HepG2 (cell line): ENCODE measurements around the gene RNF125. TPM values are rescaled to one million over a fixed set of nuclear protein-coding genes. Genes with fewer than 3 reads are reported as not detected.

ENCODE experiments used
- AGO1 ChIP-seq: fragments of 200-400 bp; formaldehyde crosslinking; IDR thresholded peaks from 2 replicates; pipeline ENCODE4 v1.6.1; 2017; ENCODE audit warnings: mild to moderate bottlenecking, low read depth, low read length, moderate library complexity; ENCODE audit not compliant: poor library complexity, severe bottlenecking
- GMEB2 ChIP-seq: IDR thresholded peaks from 2 replicates; pipeline ENCODE4 v1.6.1; 2016; ENCODE audit warnings: missing biosample characterization, missing genetic modification reagents, low read depth
- HNF4A ChIP-seq: sonication (generic); formaldehyde crosslinking; IDR thresholded peaks from 2 replicates; pipeline ENCODE4 v1.4.0; 2020; ENCODE audit warnings: missing genetic modification reagents
- HOXD1 ChIP-seq: sonication (generic); formaldehyde crosslinking; IDR thresholded peaks from 2 replicates; pipeline ENCODE4 v1.5.0; 2020; ENCODE audit warnings: missing genetic modification reagents
- KLF16 ChIP-seq, 2 experiments: sonication (generic) in 1 of 2; formaldehyde crosslinking in 1 of 2; IDR thresholded peaks; 2 replicates each; pipeline versions ENCODE4 v1.6.1 to v1.8.0; 2016 to 2023; ENCODE audit warnings: missing genetic modification reagents in 2 of 2, missing compliant biosample characterization in 1 of 2
- NR3C1 ChIP-seq: sonication (generic); formaldehyde crosslinking; IDR thresholded peaks from 2 replicates; pipeline ENCODE4 v1.4.0; 2020; ENCODE audit warnings: missing genetic modification reagents
- THAP7 ChIP-seq: sonication (generic); formaldehyde crosslinking; IDR thresholded peaks from 2 replicates; pipeline ENCODE4 v1.8.1; 2023; ENCODE audit warnings: mild to moderate bottlenecking, missing genetic modification reagents
- UBTF ChIP-seq: sonication (generic); formaldehyde crosslinking; IDR thresholded peaks from 2 replicates; pipeline ENCODE4 v1.4.0; 2020; ENCODE audit warnings: mild to moderate bottlenecking, missing genetic modification reagents
- ZNF138 ChIP-seq: sonication (generic); formaldehyde crosslinking; IDR thresholded peaks from 2 replicates; pipeline ENCODE4 v1.5.0; 2020; ENCODE audit warnings: mild to moderate bottlenecking, low read depth, missing genetic modification reagents
- ZNF556 ChIP-seq: sonication (generic); formaldehyde crosslinking; IDR thresholded peaks from 2 replicates; pipeline ENCODE4 v1.4.0; 2020; ENCODE audit warnings: mild to moderate bottlenecking, missing genetic modification reagents, borderline replicate concordance
- ZNF773 ChIP-seq: sonication (generic); formaldehyde crosslinking; IDR thresholded peaks from 2 replicates; pipeline ENCODE4 v1.4.0; 2020; ENCODE audit warnings: missing genetic modification reagents, borderline replicate concordance
- ZNF777 ChIP-seq: sonication (generic); formaldehyde crosslinking; IDR thresholded peaks from 2 replicates; pipeline ENCODE4 v1.4.0; 2020; ENCODE audit warnings: missing genetic modification reagents
- polyA plus RNA-seq, 8 experiments: library from polyadenylated mRNA; depleted of rRNA in 3 of 8; stranded (reverse) in 7 of 8; unstranded in 1 of 8; fragments of >200 nt; fragmentation: Illumina TruSeq in 4 of 8; extraction: Trizol in 4 of 8; gene quantifications; 2 replicates each; pipeline versions ENCODE4 v1.2.1 to v1.2.3, GENCODE V29; 2011 to 2016; ENCODE audit warnings: low read depth in 4 of 8, missing spikeins in 1 of 8, mixed read lengths in 1 of 8; ENCODE audit not compliant: insufficient read depth in 1 of 8
- total RNA-seq, 5 experiments: library from RNA; depleted of rRNA; stranded (reverse); fragments of >200 nt; fragmentation: Illumina TruSeq; extraction: Trizol; gene quantifications; 2 replicates each; pipeline ENCODE4 v1.2.3, GENCODE V29; 2016; ENCODE audit warnings: low read depth in 1 of 5
- TF ChIP-seq, protein P1 (sequence below), 2 experiments: fragments of 450-650 bp in 1 of 2; sonication (generic) in 1 of 2; formaldehyde crosslinking in 1 of 2; IDR thresholded peaks; 2 replicates each; pipeline versions ENCODE4 v1.6.1 to v1.8.0; 2016 to 2022; ENCODE audit warnings: antibody characterized with exemption in 1 of 2, mild to moderate bottlenecking in 1 of 2, missing genetic modification reagents in 1 of 2

Gene RNF125
- total and polyA plus RNA-seq, 2 of the 13 experiments (the other 11 are each of a cell fraction or from before 2014, with no cell fraction given) = 0.58 to 1.8 TPM

- TF ChIP-seq GMEB2 (CRISPR knock-in tag) = no peak
- no peak for TF ChIP-seq HOXD1 (CRISPR knock-in tag)
- TF ChIP-seq, protein P1, sequence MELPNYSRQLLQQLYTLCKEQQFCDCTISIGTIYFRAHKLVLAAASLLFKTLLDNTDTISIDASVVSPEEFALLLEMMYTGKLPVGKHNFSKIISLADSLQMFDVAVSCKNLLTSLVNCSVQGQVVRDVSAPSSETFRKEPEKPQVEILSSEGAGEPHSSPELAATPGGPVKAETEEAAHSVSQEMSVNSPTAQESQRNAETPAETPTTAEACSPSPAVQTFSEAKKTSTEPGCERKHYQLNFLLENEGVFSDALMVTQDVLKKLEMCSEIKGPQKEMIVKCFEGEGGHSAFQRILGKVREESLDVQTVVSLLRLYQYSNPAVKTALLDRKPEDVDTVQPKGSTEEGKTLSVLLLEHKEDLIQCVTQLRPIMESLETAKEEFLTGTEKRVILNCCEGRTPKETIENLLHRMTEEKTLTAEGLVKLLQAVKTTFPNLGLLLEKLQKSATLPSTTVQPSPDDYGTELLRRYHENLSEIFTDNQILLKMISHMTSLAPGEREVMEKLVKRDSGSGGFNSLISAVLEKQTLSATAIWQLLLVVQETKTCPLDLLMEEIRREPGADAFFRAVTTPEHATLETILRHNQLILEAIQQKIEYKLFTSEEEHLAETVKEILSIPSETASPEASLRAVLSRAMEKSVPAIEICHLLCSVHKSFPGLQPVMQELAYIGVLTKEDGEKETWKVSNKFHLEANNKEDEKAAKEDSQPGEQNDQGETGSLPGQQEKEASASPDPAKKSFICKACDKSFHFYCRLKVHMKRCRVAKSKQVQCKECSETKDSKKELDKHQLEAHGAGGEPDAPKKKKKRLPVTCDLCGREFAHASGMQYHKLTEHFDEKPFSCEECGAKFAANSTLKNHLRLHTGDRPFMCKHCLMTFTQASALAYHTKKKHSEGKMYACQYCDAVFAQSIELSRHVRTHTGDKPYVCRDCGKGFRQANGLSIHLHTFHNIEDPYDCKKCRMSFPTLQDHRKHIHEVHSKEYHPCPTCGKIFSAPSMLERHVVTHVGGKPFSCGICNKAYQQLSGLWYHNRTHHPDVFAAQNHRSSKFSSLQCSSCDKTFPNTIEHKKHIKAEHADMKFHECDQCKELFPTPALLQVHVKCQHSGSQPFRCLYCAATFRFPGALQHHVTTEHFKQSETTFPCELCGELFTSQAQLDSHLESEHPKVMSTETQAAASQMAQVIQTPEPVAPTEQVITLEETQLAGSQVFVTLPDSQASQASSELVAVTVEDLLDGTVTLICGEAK (IDR thresholded peaks at IDR 0.05) = no peak
- TF ChIP-seq, protein P1 (CRISPR knock-in tag; IDR thresholded peaks at IDR 0.05) = peak; percentile 58; the same call in 1 of the 2 replicates
- TF ChIP-seq HNF4A (CRISPR knock-in tag) = no peak; the same call in 1 of the 2 replicates
- 0 out of 2 replicates have a peak, but pooled peaks have one; percentile 41 for TF ChIP-seq ZNF138
- peak; percentile 95 for TF ChIP-seq ZNF777
- TF ChIP-seq UBTF = peak; percentile 99
- TF ChIP-seq THAP7 = peak; percentile 78; the same call in 1 of the 2 replicates
- no peak for TF ChIP-seq NR3C1 (CRISPR knock-in tag)
- 0 out of 2 replicates have a peak, but pooled peaks have one; percentile 52 for TF ChIP-seq ZNF773 (CRISPR knock-in tag)
- no peak; a peak in 1 of 4 replicates for TF ChIP-seq KLF16 (CRISPR knock-in tag; IDR thresholded peaks at IDR 0.05)
- TF ChIP-seq AGO1 = no peak
- TF ChIP-seq ZNF556 (CRISPR knock-in tag) = peak; percentile 51; the same call in 1 of the 2 replicates
Observed at GRCh38 chr18:32018331-32019250, at the start of gene RNF125 (continued).
